Measurements from ENCODE around the gene BTBD6.
A peak's percentile ranks its signal among the peaks of the same experiment; 100 is the strongest.

Gene BTBD6

DNA sequence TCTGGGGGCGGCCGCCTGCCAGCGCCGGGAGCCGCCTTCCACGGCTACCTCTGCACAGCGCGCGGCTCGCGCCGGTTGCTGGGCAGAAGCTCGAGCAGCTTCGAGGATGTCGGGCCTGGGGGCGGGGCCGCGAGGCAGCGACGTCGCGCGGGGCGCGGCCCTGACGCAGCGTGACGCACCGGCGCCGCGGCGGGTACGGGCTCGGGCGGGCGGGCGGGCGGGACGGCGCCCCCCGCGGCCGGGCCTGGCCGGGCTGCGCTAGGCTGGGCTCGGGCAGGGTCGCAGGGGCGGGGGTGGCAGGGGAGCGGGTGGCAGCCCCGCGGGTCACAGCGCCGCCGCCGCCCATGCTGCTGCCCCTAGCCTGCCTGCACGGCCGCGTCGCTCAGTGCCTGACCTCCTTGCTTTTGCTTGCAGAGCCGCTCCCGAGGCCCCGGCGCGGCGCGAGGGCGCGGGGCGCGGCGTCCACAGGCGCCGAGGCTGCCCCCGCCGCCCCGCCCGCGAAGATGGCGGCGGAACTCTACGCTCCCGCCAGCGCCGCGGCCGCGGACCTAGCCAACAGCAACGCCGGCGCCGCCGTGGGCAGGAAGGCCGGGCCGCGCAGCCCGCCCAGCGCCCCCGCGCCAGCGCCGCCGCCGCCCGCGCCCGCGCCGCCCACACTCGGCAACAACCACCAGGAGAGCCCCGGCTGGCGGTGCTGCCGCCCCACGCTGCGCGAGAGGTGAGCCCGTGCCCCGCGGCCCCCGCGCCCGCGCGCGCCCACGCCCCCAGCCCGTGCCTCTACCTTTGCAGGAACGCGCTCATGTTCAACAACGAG, at the start of gene BTBD6:
Gene BTBD6 (plus strand): TSS at position 166 of the 814 bp plus-strand sequence. CDS start 179 bp downstream, at position 345.
- peak; percentile 66 to 83 for DNase-seq (ENCODE audit: low read depth in 2 of 2)

DNA sequence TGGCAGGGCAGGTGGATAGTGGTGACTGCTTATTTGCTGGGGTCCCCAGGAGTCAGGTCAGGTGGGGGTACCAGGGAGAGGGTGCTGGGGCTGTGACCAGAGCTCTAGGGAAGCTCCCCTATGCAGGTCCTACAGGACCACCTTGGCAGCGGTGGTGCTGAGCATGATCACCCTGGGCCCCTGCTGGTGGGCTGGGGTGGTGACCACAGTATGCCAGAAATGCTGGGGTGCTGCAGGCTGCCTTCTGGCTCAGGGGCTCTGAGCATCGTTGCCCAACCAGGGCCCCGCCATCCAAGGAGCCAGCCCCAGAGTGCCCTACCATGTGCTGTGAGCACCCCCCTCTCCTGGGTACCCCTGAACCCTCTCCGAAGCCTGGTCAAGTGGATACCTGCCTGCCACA, 49.7 kb upstream of the BTBD6 start:
- no peak for DNase-seq (ENCODE audit: low read depth in 2 of 2)

DNA sequence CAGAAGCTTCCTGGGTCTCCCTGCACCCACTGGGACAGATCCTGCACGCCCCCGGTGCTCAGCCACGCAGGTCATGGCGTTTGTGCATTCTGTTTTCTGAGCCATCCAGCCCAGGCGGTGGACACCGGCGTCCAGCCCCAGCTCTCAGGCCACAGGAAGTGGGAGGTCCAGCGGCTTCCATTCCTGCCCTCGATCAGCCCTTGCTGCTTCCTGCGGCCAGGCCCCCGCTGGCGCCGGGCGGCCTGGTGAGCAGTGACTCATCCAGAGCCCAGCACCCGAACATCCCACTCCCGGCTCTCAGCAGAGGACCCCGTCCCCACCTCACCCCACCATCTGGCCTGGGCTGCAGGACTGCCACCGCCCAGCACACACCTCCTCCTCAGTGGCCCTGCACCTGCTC, 49.2 kb upstream of the BTBD6 start:
- no peak for DNase-seq (ENCODE audit: low read depth in 2 of 2)

DNA sequence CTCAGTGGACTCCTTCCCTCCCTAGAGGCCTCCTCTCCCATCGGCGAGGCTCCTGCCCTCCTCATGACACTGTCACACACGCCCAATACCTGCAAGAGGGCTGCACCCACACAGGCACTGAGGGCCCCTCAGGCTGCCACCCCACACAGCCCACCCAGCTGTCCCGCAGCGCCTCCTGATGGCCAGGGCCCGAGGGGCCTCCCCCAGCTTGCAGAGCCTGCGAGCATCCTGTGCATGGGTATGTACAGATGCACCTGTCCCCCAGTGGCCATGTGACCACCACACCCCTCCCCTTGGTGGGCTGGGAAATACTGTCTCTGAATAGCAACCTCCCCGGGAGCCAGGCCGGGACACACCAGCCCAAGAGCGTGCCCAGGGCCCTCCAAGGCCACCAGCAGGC, 48.3 kb upstream of the BTBD6 start:
- DNase-seq (ENCODE audit: low read depth in 2 of 2), result no peak

DNA sequence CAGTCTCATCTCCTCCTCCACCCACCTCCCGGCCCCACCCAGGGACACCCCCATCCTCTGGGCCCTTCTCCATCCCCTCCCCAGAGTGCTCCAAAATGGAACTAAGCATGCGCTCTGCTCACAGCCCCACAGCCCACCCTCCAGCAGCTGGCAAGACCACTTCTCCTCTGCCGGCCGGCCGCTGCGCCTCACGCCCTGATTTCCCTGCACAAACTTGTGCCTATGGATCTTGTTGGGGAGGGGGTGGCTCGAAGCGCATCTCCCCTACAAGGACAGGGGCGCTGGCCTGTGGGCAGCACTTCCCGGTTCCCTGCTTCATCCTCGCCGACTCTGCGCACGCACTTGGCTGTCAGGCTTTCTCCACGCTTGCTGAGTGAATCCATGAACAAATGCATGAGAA, 47.7 kb upstream of the BTBD6 start:
- DNase-seq (ENCODE audit: low read depth in 2 of 2), result no peak

DNA sequence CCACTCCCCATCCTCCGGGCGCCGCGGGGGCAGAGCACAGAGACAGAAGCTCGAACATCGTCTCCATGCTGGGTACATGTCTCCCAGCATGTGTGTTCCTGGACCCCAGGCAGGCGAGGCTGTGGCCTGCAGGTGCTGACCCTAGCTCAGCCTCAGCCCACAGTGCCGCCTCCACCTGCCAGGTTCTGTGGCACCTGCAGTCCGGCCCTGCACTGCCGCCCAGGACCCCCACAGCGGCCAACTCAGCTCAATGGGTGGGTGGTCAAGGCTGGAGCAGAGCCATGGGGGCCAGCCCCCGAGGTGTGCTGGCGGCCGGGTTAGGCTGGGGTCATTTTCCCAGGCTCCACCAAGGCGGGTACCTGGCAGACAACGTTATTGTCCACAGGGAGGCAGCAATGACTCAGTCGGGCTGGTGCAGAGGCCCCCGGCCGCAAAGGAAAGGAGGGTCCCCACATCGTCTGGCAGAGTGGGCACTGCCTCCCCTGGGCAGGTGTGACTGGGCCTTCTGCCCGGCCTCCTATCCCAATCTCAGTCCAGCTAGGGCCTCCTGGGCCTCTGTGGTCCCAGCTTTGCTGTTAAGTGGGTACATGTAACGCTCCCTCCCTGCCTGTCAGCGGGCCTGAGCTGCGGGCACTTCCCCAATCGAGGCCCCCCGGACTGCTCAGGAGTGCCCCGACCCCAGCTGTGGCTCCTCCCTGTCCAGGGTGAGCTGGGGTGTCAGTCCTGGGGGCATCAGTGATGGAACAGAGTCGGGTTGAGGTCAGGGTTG, 47.0 kb upstream of the BTBD6 start:
- no peak for DNase-seq (ENCODE audit: low read depth in 2 of 2)

DNA sequence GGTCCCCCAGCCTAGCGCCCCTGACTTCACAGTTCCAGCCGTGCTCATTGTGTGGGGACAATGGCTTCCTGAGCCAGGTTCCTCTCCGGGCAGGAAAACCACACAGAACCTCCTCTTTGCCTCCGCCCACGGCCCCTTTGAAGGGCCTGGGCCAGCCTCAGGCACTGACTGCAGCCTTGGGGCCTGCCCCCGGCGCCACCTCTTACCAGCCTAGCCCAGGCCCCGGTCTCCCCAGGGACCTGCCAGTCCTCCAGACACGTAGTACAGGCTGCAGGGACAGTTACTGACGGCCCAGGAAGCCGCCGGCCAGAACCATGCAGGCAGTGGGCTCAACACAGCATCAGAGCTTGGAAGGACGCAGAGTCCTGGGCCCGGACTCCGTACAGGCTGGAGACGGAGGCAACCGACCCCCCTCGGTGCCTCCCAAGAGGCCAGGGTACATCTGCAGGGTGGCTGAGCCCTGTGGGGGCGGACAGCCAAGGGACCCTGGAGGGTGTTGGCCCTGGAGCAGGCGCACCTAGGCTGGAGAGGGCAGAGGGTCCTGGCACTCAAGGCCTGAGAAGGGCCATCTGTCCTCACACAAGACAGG, 46.3 kb upstream of the BTBD6 start:
- DNase-seq (ENCODE audit: low read depth in 2 of 2), result no peak

DNA sequence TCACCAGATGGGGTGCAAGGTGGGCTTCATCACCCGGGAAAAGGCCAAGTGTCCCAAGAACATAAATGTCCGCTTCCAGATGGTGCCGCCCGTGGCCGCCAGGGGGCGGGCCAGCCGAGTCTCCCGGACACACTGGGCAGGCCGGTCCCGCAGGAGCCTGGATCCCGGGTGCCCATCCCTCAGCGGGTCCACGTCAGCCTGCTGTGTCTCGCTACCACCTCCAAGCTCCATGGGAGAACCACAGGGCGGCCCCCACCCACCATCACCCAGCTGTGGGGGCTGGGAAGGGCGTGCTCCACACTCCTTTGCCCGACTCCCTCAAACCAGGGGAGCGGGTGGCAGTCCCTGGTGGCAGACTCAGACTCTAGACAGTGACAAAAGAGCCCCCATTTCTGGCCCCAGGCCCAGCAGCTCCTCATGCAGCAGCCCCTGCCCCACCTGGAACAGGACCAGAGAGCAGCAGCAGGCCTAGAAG, 45.2 kb upstream of the BTBD6 start:
- peak in 1 of 2 donors; percentile 53 for DNase-seq (ENCODE audit: low read depth in 2 of 2)

DNA sequence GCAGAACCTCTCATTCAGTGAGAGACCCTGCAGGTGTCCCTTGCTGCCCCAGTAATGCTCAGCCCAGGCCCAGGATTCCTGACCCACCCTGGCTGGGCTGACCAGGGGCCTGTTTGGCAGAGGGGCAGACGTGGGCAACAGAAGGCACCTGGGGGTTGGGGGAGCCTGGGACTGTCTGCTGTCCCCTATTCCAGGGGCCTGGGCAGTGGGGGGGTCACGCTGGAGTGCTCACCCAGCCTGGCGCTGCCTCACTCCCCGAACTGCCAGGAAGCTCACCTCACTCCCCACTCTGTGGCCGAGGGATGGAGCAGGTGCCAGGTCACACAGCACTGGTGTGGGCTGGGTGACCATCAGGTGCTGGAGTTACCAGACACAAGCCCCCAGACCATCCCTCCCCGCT, 44.6 kb upstream of the BTBD6 start:
- no peak for DNase-seq (ENCODE audit: low read depth in 2 of 2)

DNA sequence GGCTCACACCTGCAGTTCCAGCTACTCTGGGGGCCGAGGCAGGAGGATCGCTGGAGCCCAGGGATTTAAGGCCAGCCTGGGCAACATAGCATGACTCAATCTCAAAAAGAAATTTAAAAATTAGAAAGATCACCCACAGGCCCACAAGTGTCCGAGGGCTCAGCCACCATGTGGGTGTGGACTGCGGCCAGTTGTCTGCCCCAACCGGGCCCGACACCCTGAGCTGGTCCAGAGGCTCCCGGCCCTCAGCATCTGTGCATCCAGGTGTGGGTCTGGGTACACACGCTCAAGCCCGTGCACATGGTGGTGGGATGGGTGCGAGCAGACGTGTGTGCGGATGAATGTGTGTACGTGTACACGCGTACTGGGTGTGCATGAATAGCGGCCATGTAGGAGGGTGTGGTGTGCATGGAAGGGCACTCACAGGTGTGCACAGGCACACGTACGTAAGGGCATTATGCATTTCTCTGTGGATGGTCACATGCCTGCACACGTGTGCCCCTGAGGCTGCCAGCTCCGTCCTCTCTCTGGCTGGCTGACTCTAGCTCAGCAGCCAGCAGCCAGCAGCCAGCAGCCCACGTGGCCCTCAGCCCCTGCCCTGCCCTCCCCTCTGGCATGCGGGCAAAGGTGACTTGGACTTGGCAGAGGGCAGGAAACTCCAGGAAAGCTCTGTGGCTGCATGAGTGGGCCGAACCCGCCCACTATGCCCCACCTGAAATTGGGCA, 44.0 kb upstream of the BTBD6 start:
- DNase-seq (ENCODE audit: low read depth in 2 of 2), result no peak

DNA sequence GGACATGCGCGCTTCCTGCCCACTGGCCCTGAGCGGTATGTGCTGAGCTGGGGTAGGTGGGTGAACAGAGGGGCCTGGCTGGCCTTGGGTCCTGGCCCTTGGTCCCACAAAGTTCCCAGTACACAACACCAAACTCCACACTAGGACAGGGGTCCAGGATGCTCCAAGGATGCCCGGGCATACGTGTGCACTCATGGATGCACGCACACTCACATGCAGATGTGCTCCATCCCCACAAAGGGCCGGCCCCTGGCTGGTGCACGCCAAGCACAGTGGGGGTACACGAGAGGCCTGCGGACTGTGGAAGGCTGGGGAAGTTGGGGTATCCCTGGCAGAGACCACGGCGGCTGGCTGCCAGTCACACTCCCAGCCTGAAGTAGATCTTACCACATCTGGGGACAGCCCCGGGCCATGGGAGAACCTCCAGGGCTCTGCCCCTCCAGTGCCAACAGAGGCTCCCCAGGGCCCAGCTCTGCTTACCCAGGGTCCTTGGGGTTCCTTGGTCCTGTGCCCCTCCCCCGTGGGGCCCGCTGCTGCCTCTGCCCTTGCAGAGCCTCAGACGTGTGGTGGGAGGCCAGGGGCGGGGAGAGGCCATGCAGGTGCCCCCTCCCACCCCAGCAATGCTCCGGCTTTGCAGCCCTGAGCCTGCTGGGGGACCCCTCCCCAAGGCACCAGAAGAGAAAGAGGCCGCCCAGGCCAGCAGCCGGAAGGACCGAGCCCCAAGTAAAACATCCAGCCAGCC, 43.2 kb upstream of the BTBD6 start:
- DNase-seq (ENCODE audit: low read depth in 2 of 2), result no peak

DNA sequence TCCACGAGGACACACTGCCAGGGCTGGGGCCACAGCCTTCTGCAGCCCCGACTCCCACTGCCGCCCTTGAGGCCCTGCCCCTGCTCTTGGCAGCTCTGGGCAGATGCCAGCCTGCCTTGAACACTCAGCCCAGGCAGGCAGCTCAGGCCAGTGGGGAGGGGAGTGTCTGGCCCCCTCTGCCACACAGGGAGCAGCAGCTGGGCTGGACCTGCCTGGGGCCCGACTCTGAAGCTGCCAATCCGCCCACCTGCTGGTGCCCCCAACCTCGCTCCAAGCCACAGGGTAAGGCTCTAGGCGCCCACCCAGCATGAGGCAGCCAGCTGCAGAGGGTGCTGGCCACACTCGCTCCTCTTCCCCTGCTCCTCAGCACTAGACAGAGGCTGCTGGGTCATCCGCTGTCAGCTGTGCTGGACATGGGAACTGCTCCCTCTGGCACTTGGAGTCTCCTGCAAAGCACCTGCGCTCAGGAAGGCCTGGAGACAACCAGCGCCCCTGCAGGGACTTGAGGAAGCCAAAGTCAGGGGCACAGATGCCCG, 42.6 kb upstream of the BTBD6 start:
- no peak for DNase-seq (ENCODE audit: low read depth in 2 of 2)

DNA sequence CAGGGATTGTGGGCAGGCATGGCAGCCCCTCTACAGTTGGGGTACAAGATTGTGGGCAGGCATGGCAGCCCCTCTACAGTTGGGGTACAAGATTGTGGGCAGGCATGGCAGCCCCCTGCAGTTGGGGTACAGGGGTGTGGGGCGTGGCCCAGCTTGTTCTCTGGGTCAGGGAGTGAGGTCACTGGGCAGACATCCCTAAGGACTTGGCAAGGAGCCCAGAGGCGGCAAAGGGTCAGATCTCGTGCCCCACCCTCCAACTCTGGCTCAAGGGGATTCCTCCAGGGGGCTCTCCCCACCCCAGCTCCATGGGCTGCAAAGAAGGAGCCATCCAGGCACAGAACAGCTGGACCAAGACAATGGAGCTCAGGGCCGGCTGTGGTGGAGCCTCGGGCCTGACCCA, 41.5 kb upstream of the BTBD6 start:
- DNase-seq (ENCODE audit: low read depth in 2 of 2), result no peak

DNA sequence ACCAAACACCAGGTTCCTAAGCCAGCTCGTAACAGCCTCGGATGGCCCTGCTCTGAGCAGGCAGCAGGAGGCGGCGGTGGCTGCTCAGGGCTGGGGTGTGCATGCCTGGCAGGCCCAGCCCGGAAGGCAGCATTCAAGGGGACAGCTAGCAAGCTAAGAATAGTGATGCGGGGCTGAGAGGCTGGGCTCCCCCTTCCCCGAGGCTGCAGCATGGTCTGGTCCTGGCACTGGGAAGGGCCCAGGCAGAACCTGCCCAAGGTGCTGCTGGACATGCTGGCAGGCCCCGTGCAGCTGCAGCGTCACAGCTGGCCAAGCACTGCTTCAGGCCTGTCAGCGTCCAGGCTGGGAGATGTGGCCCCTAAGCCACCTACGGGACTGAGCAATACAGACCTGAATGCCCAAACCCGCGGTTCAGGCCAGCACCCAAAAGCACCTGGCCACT, 40.9 kb upstream of the BTBD6 start:
- DNase-seq (ENCODE audit: low read depth in 2 of 2), result no peak

DNA sequence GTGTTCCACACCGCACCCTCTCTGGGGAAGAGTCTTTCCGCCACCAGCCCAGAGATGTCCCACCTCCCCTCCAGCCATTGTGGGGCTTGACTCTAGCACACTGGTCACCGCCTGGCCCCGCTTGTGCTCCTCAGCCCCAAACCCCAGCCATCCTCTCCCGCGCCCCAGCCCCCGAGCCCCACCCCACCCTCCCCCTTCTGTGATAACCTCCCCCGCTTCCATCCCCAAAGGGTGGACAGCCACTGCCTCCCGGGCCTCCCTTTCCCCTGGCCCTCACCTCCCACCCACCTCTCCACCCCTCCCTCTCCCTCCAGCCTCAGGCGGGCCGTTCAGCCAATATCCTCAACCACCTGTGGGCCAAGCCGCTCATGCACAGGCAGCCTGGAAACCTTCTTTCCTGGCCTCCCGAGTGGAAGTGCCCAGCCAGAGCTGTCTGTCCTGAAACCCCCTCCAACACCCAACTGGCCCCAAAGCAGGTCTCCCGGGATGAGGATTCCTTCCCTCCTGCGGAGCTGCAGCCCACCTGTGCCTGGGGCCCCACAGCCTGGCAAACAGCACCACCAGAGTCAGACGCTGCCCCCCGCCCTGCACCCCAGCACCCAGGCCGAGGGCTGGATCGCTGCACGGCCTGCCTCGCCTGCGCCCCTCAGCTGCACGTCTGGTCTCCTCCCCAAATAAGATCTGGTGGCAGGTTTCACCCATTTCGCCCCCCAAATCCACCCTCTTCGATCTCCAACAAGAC, 40.2 kb upstream of the BTBD6 start:
- no peak for DNase-seq (ENCODE audit: low read depth in 2 of 2)

DNA sequence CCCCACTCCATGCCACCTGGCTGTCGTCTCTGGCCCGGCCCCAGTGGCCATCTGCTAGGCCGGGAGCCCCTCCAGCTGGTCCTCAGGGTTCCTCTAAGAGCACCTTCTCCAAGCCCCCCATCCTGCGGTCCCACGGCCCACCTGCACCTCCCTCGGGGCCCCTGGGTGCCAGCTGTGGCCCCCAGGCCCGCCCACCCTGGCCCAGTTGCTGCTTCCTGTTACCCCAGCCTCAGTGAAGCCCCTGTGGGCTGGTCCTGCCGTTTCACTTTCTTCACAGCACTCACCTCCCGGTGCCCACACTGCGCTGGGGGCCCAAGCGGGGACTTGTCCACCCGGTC, 39.6 kb upstream of the BTBD6 start:
- no peak for DNase-seq (ENCODE audit: low read depth in 2 of 2)

DNA sequence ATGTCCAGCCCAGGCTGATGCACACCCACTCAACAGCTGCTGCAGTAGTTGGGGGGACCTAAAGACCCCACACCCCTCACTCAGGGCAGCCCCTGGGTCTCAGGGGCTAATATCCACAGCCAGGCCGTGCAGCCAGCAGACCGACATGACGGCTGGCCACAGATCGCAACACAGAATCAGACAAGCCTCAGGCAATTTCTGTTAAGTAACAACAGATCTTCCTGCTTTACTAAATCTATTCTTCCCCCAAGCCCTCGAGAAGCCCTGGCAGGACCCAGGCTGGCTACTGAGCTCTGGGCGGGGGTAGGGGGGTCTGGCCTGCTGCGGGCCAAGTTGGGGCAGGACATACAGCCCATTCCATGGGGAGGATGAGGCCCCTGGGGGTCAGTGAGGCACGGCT, 39.2 kb upstream of the BTBD6 start:
- DNase-seq (ENCODE audit: low read depth in 2 of 2), result no peak

DNA sequence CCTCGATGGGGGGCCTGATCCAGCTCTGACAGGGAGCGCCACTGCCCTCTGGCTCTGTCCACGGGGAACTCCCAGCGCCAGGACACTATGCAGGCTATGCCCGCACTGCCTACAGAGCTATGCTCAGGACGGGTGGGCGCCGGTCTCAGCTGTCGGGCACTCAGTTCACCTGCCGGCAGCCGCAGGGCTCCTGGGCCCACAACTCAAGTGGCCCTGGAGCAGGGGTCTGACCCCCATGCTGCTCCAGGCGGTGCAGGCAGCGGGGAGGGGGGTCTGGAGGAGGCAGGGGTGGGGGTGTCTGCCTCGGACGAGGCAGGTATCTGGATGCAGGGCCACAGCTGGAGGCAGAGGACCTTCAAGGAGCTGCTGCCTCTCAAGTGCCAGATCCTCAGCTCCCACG, 38.7 kb upstream of the BTBD6 start:
- no peak for DNase-seq (ENCODE audit: low read depth in 2 of 2)

DNA sequence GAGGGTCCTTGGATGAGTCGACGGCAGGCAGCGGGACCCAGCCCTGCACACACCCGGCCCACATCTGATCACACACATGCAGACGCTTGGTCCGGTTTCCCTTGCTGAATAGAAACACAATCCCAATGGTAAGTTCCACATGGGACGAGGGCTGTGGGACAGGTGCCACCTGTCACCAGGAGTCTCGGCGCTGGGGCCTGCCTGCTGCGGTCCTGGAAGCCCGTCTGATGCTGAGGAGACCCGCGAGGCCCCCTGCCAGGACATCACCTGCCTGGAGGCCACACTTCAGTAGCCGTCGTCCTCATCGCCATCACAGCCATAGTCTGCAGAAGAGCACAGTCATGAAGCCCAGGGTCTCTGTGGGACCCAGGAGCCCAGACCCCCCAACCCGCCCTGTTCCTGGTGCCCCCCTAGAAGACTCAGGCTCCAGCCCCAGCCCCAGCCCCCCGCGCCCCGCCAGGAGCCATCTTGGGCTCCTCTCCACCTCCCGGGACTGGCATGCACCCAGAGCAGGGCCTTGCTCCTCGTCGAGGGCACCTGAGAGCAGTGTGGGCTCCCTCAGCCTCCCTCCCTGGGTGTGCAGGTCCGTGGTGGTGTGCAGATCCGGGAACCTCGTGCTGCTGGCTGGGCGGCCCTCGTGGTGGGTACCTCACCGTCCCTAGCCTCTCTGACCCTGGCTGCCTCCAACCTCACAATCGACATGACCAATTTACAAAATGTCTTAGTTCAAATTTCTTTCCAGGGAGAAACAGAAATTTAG, 37.9 kb upstream of the BTBD6 start:
- DNase-seq (ENCODE audit: low read depth in 2 of 2), result no peak
